IPS-NIHi11 (cell line): ENCODE results near the gene IFNAR2.
A peak's percentile ranks its signal among the peaks of the same experiment; 100 is the strongest.
"Not testable (repeated sequence)": the region's sequence is repeated elsewhere in the genome, so short reads cannot be mapped to it uniquely, and the experiment has no call there.

Experiments
- DNase-seq: peaks from one replicate; pipeline ENCODE4 v3.0.0; 2012; ENCODE audit warnings: mixed read lengths, low spot score

Gene IFNAR2

DNA sequence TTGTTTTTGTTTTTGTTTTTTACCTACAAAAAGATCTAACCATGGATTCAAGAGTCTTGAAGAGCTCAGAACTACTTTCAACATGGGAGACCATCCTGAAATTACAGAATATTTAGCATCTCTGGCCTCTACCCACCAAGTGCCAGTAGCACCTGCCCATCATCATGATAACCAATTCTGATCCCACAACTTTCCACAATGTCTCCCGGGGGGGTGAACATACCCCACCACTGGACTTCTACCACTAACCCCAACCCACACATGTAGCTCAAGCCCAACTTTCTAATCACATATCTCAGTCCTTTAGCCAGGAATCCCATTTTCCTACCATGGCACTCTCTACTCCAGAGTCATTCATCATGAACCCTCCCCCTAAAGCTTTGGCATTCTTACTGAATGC, 15.7 kb upstream of the IFNAR2 start:
- no peak for DNase-seq

DNA sequence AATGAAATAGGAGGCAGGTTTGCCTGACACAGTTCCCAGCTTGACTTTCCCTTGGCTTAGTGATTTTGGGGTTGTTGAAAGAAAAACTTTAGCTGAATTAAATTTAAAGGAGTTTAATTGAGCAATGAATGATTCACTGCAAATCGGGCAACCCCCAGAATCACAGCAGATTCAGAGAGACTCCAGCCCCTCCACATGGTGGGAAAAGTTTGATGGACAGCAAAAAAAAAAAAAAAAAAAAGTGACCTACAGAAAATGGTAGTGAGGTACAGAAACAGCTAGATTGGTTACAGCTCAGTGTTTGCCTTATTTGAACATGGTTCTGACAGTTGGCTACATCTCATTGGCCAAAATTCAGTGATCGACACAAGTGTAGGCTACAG, 12.6 kb upstream of the IFNAR2 start:
- no peak for DNase-seq

DNA sequence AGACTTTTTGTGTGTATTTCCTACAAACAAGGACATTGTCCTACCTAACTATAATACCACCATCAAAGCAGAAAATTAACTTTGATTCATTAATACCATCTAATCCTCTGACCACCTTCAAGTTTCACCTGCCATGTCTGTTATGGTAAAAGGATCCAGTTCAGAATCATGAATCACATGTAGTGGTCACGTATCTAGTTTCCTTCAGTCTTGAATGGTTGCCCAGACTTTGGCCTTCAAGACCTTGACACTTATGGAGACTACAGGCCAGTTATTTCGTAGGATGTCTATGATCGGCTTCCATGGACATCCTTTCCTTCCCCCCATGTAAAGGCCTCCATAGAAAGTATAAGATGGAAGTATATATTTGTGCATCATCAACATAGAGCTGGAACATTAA, 10.4 kb upstream of the IFNAR2 start:
- DNase-seq = no peak

DNA sequence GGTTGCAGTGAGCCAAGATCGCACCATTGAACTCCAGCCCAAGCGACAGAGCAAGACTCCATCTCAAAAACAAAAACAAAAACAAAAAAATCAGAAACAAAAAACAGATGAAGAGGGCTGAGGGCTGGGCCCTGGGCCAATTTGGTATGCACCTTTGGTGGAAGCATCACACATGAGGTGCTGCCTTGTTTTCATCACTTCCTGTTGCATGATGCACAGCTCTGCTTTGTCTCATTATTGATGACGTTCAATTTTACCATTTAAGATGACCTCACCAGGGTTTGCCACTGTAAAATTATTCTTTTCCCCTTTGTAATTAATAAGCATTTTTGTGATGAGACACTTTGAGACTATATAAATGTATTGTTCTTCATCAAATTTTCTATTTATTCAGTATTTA, 9.8 kb upstream of the IFNAR2 start:
- DNase-seq = no peak

DNA sequence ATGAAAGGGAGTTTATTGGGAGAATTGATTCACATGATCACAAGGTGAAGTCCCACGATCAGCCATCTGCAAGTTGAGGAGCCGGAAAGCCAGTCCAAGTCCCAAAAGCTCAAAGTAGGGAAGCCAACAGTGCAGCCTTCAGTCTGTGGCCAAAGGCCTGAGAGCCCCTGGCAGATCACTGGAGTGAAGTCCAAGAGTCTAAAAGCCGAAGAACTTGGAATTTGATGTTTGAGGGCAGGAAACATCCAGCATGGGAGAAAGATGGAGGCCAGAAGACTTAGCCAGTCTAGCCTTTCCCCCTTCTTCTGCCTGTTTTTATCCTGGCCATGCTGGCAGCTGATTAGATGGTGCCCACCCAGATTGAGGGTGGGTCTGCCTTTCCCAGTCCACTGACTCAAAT, 4.4 kb upstream of the IFNAR2 start:
- not testable (repeated sequence) for DNase-seq

DNA sequence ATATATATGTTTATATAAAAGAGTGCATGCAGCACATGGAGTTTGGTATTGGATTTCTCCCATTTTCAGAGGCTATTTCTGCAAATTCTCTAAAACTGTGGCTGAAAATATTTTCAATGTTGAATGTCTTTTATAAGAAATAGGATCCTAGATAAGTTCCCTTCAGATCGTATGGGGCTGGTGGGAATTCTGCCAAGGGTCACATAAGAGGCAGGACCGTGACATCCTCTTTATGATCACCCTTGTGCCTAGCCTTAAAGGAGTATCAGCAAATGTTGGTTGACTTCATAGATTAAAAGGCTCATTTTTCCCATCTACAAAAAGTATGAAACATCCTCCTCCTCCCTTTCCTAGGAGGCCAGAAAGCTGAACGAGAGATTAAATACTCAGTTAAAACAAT, 1.3 kb upstream of the IFNAR2 start:
- no peak for DNase-seq

DNA sequence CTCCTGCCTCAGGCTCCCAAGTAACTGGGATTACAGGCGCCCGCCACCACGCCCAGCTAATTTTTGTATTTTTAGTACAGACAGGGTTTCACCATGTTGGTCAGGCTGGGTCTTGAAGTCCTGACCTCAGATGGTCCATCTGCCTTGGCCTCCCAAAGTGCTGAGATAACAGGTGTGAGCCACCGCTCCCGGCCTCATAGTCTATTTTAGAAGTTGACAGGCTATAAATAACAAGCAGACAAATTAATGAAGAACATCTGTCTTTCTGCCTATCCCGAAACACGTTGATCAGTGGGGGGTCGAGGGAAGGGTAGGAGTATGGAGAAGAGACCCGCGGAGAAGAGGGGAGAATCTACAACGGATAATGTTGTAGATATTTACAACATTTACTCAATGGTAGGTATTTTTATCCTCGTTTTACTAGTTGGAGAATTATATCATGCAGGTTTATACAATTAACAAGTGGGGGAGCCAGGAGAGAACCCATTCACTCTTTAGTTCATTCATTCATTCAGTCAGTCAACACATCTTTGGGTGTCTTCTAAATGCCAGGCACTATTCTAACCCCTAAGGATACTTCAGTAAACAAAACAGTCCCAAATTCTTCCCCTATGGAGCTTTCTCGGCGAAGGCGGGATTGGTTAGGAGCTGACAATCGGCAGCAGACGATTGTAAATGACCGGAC, 497 bp upstream of the IFNAR2 start:
- DNase-seq = no peak

DNA sequence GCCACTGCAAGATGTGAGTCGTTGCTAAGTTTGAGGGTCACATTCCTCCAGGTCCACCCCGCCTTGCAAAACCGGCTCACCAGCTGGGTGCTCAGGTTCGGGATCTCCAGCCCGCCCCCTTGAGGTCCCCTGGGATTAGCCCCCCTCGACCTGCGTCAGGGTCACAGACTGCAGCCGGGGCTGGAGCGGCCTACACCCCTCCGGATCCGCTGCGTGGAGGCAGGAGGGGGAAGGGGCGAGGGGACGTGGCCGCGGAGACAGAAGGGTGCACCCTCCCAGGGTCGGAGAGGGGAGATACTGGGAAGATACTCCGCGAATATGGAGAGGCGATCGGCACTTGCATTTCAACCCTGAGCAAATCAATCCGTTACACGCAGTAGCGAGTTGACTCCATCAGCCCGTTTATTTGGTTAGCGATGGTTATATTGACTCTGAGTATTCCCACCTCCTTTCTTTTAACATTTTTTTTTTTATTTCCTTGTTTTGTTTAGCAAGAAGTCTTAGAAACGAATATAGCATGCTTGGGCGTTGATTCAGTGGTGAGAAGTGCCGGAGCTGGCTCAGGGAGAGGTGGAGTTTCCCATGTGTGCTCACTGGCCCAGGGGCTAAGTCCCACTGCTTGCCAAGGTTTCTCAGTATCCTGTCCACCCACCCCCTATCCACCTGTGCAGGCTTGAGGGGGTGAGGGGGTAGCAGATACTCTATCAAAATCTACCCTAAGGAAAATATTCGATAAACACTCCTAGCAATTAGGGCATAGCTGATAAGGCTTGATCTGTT, 997 bp downstream of the IFNAR2 start:
- peak; percentile 66 for DNase-seq

DNA sequence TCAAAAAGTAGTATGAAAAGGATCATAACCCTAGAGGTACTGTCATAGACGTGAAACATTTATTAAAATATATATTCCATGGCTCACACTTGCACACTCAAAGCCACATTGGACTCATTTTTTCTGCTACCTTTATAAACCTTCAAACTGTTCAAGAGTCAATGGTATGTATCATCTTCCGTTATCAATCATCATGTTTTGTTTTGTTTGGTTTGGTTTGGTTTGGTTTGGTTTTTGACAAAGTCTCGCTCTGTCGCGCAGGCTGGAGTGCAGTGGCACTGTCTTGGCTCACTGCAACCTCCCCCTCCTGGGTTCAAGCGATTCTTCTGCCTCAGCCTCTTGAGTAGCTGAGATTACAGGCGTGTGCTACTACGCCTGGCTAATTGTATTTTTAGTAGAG, 1.8 kb downstream of the IFNAR2 start:
- DNase-seq = no peak

DNA sequence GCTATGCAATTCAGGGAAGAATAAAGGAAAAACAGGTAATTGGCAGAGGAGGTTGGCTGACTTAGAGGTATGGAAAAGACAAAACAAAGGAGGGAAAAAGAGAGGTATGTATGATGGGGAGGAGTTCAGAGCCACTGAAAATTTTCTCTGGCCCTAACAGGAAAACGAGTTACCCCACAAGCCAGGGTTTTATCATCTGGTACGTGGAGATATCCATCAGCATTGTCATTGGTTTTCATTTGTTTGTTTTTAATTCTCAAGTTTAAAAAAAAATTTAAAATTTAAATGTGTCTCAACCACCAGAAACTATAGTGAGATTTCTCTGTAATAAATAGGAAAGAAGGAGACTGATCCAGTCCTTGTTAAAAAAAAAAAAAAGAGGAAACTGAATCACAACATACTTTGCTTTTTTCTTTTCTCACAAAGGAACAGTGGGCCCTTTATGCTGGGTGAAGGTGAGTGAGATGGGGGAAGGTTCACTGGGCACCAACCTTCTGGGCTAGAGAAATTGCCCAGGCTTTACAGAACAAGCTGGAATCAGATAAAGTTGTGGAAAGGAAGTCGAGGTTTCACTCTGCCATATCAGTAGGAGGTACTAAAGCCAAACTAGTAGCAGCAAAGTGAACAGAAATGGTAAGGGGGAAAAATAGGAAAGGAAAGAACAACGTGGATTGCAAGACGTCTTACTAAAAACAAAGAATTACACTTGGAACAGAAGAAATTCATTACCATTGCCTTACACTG, 2.7 kb downstream of the IFNAR2 start:
- DNase-seq = no peak

DNA sequence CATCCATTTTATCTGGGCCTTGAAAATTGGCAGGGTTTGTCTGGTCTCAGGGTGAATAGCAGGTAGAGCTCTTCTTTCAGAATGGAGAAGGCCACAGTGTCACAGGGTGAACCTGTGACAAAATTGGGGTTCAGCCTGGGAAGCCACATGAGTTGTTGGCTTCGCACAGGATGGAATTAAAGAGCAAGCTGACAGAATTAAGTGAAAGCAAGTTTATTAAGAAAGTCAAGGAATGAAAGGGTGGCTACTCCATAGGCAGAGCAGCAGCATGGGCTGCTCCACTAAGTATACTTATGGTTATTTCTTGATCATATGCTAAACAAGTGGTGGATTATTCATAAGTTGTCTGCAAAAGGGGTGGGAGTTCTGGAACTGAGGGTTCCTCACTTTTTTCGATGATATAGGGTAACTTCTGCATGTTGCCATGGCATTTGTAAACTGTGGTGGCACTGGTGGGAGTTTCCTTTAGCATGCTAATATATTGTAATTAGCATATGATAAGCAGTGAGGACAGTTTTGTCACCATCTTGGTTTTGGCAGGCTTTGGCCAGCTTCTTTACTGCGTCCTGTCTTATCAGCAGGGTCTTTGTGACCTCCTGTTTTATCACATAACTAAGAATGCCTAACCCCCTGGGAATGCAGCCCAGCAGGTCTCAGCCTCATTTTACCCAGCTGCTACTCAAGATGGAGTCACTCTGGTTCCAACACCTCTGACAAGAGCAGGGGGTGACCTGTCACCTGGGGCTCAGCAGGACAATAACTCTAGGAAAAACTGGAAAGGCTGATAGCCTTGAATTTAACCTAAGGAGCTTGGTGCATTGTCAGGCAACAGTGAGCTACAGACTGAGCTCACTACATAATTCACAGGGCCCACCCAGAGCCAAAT, 5.1 kb downstream of the IFNAR2 start:
- DNase-seq = no peak

DNA sequence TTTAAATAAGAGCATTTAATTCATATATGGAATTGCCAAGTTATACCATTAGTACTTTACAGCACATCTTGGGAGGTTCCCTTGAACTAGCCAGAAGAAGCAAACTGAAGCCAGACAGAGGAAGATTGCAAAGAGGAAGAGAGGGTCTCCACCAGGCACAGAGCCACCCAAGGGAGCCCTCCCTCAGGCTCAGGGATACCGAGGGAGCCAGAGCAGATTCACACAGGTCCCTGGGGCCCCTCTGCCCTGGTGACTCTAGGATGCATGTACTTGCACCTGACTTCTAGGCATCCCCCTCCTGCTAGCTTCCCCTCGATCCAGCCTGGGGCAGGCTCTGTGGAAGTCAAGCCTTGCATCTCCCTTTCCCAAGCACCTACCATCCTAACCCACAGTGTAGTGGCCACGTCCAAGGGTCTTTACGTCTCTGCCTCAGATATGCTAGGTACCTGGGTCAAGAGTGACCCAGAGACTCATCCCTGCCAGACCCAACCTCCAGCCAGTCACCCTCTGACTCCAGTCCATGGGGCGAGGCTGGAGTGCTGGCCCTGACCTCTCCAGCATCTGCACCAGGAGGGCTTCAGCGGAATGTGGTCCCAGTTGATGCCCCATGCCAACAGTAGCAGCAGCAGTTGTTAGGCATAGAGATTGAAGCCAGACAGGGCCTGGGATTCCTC, 6.4 kb downstream of the IFNAR2 start:
- no peak for DNase-seq

DNA sequence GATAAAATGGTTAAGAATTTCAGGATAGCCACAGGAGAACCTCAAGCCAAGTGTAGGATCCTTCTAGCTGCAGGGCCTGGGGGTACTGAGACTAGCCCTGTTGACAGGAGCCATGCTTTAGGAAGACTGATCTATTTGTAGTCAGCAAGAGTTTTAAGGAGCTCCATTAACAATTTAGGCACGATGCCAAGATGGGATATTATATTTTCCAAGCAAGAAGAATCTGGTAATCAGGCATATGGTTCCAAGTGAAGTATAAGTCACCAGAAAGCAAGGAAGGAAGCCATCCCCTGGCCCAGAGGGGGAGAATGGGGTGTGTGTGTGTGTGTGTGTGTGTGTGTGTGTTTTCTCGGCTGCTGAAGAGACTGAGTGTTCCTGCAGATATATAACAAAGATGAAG, 7.0 kb downstream of the IFNAR2 start:
- DNase-seq = no peak

DNA sequence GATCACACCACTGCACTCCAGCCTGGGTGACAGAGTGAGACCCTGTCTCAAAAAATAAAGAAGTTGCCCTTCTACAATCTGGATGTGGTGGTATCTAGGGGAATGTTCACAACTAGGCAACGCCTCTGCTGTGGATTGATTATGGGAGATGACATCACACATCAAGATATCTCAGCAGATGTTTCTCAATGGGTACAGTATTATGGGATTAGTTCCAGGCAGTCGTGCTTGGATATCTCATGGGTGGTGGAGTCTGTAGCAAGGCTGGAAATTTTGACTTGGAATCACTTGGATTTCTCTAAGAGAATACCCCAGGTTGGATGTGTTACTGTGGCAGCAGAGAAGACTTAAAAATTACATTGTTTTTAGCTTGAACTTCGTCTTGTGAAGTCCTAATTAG, 7.7 kb downstream of the IFNAR2 start:
- no peak for DNase-seq

DNA sequence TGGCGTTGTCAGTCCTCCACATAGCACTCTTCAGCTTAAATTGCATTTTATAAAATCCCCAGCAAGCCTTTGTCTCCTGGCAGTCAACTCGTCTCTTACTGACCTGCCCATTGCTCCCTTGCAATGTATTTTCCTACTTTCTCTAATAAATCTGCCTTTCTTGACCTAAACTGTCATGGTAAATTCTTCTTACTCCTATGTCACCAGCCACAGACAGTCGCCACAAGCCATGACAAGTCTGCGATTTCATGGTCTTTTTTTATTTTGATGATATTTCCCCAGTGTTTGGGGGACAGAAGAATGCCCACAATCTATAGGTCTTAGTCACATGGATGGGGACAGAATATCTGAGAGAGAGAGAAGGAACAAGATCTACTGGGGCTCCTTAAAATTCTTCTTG, 8.4 kb downstream of the IFNAR2 start:
- no peak for DNase-seq

DNA sequence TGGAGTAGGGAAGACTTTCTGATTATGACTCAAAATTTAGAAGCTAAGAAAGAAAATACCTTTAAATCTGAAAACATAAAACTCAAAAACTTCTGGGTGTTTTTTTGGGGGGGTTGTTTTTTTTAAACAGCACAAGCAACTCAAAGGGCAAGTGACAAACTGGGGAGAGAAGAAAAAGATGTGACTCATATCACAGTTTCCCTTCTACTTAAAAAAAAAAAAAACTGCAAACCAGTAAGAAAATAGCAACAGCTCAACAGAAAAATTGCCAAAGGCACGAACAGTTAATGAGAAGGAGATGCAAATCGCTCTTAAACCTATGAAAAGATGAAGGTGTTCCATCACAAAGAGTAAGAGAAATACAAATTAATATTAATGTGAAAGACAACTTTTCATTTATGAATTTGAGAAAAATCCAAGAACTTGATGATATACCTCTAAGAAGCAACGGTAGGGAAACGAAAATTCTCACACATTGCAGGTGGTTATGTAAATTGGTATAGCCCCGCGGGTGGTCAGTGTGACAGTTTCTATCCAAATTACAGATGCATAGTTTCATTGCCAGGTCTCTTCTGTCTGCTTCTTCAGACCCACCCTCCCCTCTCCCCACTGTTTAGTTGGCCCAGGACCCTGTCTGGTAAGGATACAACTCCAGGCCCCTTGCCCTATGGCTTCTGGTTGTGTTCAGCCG, 9.0 kb downstream of the IFNAR2 start:
- no peak for DNase-seq

DNA sequence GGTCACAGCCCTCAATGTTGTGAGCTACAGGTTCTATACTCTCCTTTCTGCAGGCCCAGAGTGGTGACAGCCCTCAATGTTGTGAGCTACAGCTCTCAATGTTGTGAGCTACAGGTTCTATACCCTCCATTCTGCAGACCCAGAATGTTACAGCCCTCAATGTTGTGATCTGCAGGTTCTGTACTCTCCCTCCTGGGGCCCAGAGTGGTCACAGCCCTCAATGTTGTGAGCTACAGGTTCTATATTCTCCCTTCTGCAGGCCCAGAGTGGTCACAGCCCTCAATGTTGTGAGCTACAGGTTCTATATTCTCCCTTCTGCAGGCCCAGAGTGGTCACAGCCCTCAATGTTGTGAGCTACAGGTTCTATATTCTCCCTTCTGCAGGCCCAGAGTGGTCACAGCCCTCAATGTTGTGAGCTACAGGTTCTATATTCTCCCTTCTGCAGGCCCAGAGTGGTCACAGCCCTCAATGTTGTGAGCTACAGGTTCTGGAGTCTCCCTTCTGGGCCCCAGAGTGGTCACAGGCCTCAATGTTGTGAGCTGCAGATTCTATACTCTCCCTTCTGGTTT, 9.9 kb downstream of the IFNAR2 start:
- not testable (repeated sequence) for DNase-seq

DNA sequence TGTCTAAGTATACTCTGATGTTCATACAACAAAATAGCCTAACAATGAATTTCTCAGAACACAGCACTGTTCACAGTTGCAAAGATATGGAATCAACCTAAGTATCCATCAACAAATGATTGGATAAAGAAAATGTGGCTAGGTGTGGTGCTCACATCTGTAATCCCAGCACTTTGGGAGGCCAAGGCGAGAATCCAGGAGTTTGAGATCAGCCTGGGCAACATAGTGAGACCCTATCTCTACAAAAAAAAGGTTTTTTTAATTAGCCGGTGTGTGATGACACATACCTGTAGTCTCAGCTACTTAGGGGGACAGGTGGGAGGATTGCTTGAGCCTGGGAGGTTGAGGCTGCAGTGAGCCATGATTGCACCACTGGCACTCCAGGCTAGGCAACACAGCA, 10.7 kb downstream of the IFNAR2 start:
- DNase-seq = no peak

DNA sequence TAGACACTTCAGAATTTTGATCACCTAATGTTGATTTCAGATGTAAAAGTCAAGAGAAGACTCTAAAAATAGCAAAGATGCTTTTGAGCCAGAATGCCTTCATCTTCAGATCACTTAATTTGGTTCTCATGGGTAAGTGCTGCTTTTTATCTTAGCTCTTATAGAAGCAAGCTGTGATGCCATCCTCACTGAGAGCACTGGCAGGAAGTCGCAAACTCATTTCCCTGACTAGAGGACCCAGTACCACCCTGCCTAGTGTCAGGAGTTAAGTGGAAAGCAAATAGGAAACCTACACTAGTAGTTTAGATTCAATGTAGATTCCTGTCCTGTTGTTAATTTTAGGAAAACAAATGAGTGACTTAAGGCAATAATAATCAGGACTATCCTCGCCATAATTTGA, 12.1 kb downstream of the IFNAR2 start:
- no peak for DNase-seq

DNA sequence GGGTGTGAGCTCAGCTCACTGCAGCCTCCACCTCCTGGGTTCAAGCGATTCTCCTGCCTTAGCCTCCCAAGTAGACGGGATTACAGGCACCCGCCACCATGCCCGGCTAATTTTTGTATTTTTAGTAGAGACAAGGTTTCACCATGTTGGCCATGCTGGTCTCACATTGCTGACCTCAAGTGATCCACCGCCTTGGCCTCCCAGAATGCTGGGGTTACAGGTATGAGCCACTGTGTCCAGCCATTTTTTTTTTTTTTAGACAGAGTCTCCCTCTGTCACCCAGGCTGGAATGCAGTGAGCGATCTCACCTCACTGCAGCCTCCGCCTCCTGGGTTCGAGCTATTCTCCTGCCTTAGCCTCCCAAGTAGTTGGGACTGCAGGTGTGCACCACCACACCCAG, 13.1 kb downstream of the IFNAR2 start:
- DNase-seq = not testable (repeated sequence)
